Stimulated activated CD4-positive, alpha-beta T cell treated with anti-CD3 and anti-CD28 coated beads, Interleukin-4, amount 100 ng/mL, for 24 hours (primary cell): ENCODE data around the gene POM121.
"Not testable (repeated sequence)": the region's sequence is repeated elsewhere in the genome, so short reads cannot be mapped to it uniquely, and the experiment has no call there.

Source experiments
- DNase-seq: peaks from one replicate; pipeline ENCODE4 v3.0.0-alpha.2; 2020

Gene POM121

GRCh38 chr7:72997887-72998468 lies 73.1 kb downstream of the POM121 start:
- DNase-seq: not testable (repeated sequence)
